SJCRH30 (cell line): ENCODE results near the gene KRTAP1-3. TPM values are rescaled to one million over a fixed set of nuclear protein-coding genes. Genes with fewer than 3 reads are reported as not detected.
A peak's percentile ranks its signal among the peaks of the same experiment; 100 is the strongest.
"Not testable (repeated sequence)": the region's sequence is repeated elsewhere in the genome, so short reads cannot be mapped to it uniquely, and the experiment has no call there.

Source experiments
- DNase-seq, 2 experiments: peaks; one replicate each; pipeline ENCODE4 v3.0.0-alpha.2; 2015 to 2020
- H3K27ac ChIP-seq: fragments of 250-450 bp; sonication (Bioruptor Pico); 2 replicates; pipeline ENCODE4 v1.5.1; 2020; ENCODE audit warnings: mild to moderate bottlenecking, moderate library complexity
- H3K27me3 ChIP-seq: fragments of 250-450 bp; sonication (Bioruptor Pico); 2 replicates; pipeline ENCODE4 v1.5.1; 2020; ENCODE audit warnings: mild to moderate bottlenecking, moderate library complexity
- H3K36me3 ChIP-seq: fragments of 250-450 bp; sonication (Bioruptor Pico); 2 replicates; pipeline ENCODE4 v1.5.1; 2020; ENCODE audit warnings: mild to moderate bottlenecking, moderate library complexity
- H3K4me1 ChIP-seq: fragments of 250-450 bp; sonication (Bioruptor Pico); 2 replicates; pipeline ENCODE4 v1.5.1; 2020; ENCODE audit warnings: mild to moderate bottlenecking, moderate library complexity
- H3K4me3 ChIP-seq: fragments of 250-450 bp; sonication (Bioruptor Pico); 2 replicates; pipeline ENCODE4 v1.5.1; 2020; ENCODE audit warnings: mild to moderate bottlenecking, moderate library complexity
- H3K9me3 ChIP-seq: fragments of 250-450 bp; sonication (Bioruptor Pico); replicated peaks from 2 replicates; pipeline ENCODE4 v1.5.1; 2020; ENCODE audit warnings: mild to moderate bottlenecking, moderate library complexity
- total RNA-seq: library from RNA; depleted of rRNA; stranded (reverse); fragments of >200 nt; shearing (Covaris generic); gene quantifications from 2 replicates; pipeline ENCODE4 v1.2.3, GENCODE V29; 2014; rRNA removed

KRTAP1-3 gene
- not detected in 2 replicates for total RNA-seq

GRCh38 chr17:41034346-41034935 is at the start of gene KRTAP1-3:
Gene KRTAP1-3 (minus strand): TSS chr17:41034874. CDS start chr17:41034821, 53 bp downstream.
- H3K27me3 ChIP-seq, H3K36me3 ChIP-seq, H3K9me3 ChIP-seq, H3K4me1 ChIP-seq, H3K4me3 ChIP-seq, H3K27ac ChIP-seq: not testable (repeated sequence)
- peak; percentile 25 to 32 for DNase-seq

GRCh38 chr17:41084100-41084856 is 49.6 kb upstream of the KRTAP1-3 start, which contains the start of gene KRTAP4-7:
Gene KRTAP4-7 (plus strand): TSS chr17:41084150. CDS start chr17:41084207, 57 bp downstream.
- H3K4me1 ChIP-seq, H3K27me3 ChIP-seq, H3K4me3 ChIP-seq, H3K36me3 ChIP-seq, H3K9me3 ChIP-seq, H3K27ac ChIP-seq: not testable (repeated sequence)
- DNase-seq, result peak; percentile 70 to 81

GRCh38 chr17:41083427-41083826 is 48.8 kb upstream of the KRTAP1-3 start:
- H3K4me1 ChIP-seq, DNase-seq, H3K27ac ChIP-seq, H3K27me3 ChIP-seq, H3K36me3 ChIP-seq, H3K4me3 ChIP-seq, H3K9me3 ChIP-seq: not testable (repeated sequence)

- no peak for DNase-seq
- H3K27ac ChIP-seq, result no peak overlapping the region
- H3K9me3 ChIP-seq, result no peaks in the 10 kb centered on the region
- no peak overlapping the region for H3K4me3 ChIP-seq
- no peaks in the 10 kb centered on the region for H3K27me3 ChIP-seq
- no peaks in the 10 kb centered on the region for H3K4me1 ChIP-seq
- H3K36me3 ChIP-seq, result no peaks in the 10 kb centered on the region
Measured at GRCh38 chr17:41082626-41083025, 48.0 kb upstream of the KRTAP1-3 start.

GRCh38 chr17:41076788-41077187 is 42.1 kb upstream of the KRTAP1-3 start:
- H3K27ac ChIP-seq, result no peak overlapping the region
- no peak overlapping the region for H3K4me3 ChIP-seq
- no peaks in the 10 kb centered on the region for H3K27me3 ChIP-seq
- no peaks in the 10 kb centered on the region for H3K36me3 ChIP-seq
- H3K4me1 ChIP-seq, result peaks cover 7% of the 10 kb centered on the region
- H3K9me3 ChIP-seq, result no peaks in the 10 kb centered on the region
- DNase-seq, result no peak

GRCh38 chr17:41073676-41074075 is 39.0 kb upstream of the KRTAP1-3 start:
- no peaks in the 10 kb centered on the region for H3K9me3 ChIP-seq
- no peak for DNase-seq
- no peaks in the 10 kb centered on the region for H3K27me3 ChIP-seq
- H3K4me3 ChIP-seq, result no peak overlapping the region
- no peaks in the 10 kb centered on the region for H3K36me3 ChIP-seq
- no peak overlapping the region for H3K27ac ChIP-seq
- H3K4me1 ChIP-seq, result peaks cover 25% of the 10 kb centered on the region

- H3K9me3 ChIP-seq, result no peaks in the 10 kb centered on the region
- H3K36me3 ChIP-seq, result no peaks in the 10 kb centered on the region
- peak; percentile 98 for DNase-seq
- H3K27me3 ChIP-seq, result no peaks in the 10 kb centered on the region
- H3K4me3 ChIP-seq, result no peak overlapping the region
- H3K27ac ChIP-seq, result peak overlapping the region; percentile 77
- H3K4me1 ChIP-seq, result peaks cover 27% of the 10 kb centered on the region
Measured at GRCh38 chr17:41071606-41072360, 37.1 kb upstream of the KRTAP1-3 start.

- no peaks in the 10 kb centered on the region for H3K36me3 ChIP-seq
- H3K9me3 ChIP-seq, result no peaks in the 10 kb centered on the region
- DNase-seq, result no peak
- H3K27me3 ChIP-seq, result no peaks in the 10 kb centered on the region
- H3K4me3 ChIP-seq, result no peak overlapping the region
- H3K27ac ChIP-seq, result no peak overlapping the region
- peaks cover 51% of the 10 kb centered on the region for H3K4me1 ChIP-seq
Measured at GRCh38 chr17:41069031-41069430, 34.4 kb upstream of the KRTAP1-3 start.

- no peaks in the 10 kb centered on the region for H3K9me3 ChIP-seq
- H3K36me3 ChIP-seq, result no peaks in the 10 kb centered on the region
- peaks cover 57% of the 10 kb centered on the region for H3K4me1 ChIP-seq
- DNase-seq, result no peak
- no peak overlapping the region for H3K27ac ChIP-seq
- no peaks in the 10 kb centered on the region for H3K27me3 ChIP-seq
- H3K4me3 ChIP-seq, result no peak overlapping the region
Measured at GRCh38 chr17:41067281-41067680, 32.6 kb upstream of the KRTAP1-3 start.

- H3K4me3 ChIP-seq, result no peak within 1 kb of the TSS
- no peaks in the 10 kb centered on the region for H3K36me3 ChIP-seq
- H3K27me3 ChIP-seq, result no peaks in the 10 kb centered on the region
- DNase-seq, result peak; percentile 13 to 17
- H3K27ac ChIP-seq, result 0 out of 2 replicates have a peak within 1 kb of the TSS, but pooled peaks have one; percentile 8
- no peaks in the 10 kb centered on the region for H3K9me3 ChIP-seq
- H3K4me1 ChIP-seq, result peaks cover 59% of the 10 kb centered on the region
Measured at GRCh38 chr17:41065829-41066624, 31.4 kb upstream of the KRTAP1-3 start, which contains the start of gene KRTAP2-4. Gene KRTAP2-4 (minus strand): TSS chr17:41065879. CDS start chr17:41065845, 34 bp downstream.

GRCh38 chr17:41065016-41065689 is 30.5 kb upstream of the KRTAP1-3 start:
- H3K27ac ChIP-seq, H3K27me3 ChIP-seq, DNase-seq, H3K9me3 ChIP-seq, H3K36me3 ChIP-seq, H3K4me3 ChIP-seq: not testable (repeated sequence)
- H3K4me1 ChIP-seq, result peaks cover 59% of the 10 kb centered on the region

GRCh38 chr17:41064301-41064700 is 29.6 kb upstream of the KRTAP1-3 start:
- H3K9me3 ChIP-seq, result no peaks in the 10 kb centered on the region
- no peaks in the 10 kb centered on the region for H3K27me3 ChIP-seq
- H3K36me3 ChIP-seq, result no peaks in the 10 kb centered on the region
- DNase-seq, result peak; percentile 36 to 67
- H3K4me3 ChIP-seq, result no peak overlapping the region
- peaks cover 62% of the 10 kb centered on the region for H3K4me1 ChIP-seq
- H3K27ac ChIP-seq, result 0 out of 2 replicates have a peak overlapping the region, but pooled peaks have one; percentile 8

- H3K36me3 ChIP-seq, result no peaks in the 10 kb centered on the region
- no peak overlapping the region for H3K27ac ChIP-seq
- no peak overlapping the region for H3K4me3 ChIP-seq
- H3K4me1 ChIP-seq, result peaks cover 68% of the 10 kb centered on the region
- DNase-seq, result no peak
- H3K27me3 ChIP-seq, result no peaks in the 10 kb centered on the region
- no peaks in the 10 kb centered on the region for H3K9me3 ChIP-seq
Measured at GRCh38 chr17:41063449-41063848, 28.8 kb upstream of the KRTAP1-3 start.

GRCh38 chr17:41061964-41062363 is 27.3 kb upstream of the KRTAP1-3 start:
- no peak for DNase-seq
- H3K36me3 ChIP-seq, result no peaks in the 10 kb centered on the region
- H3K27ac ChIP-seq, result peak overlapping the region; percentile 16; the same call in 1 of the 2 replicates
- no peaks in the 10 kb centered on the region for H3K27me3 ChIP-seq
- H3K4me3 ChIP-seq, result no peak overlapping the region
- peaks cover 68% of the 10 kb centered on the region for H3K4me1 ChIP-seq
- H3K9me3 ChIP-seq, result peaks cover 6% of the 10 kb centered on the region; the same call in 1 of the 2 replicates
